HepG2 (cell line): ENCODE measurements around the gene PPP2R5E. TPM values are rescaled to one million over a fixed set of nuclear protein-coding genes. Genes with fewer than 3 reads are reported as not detected.
A peak's percentile ranks its signal among the peaks of the same experiment; 100 is the strongest.

Experiments used
- HBP1 ChIP-seq: IDR thresholded peaks from 2 replicates; pipeline ENCODE4 v1.6.1; 2016; ENCODE audit warnings: low read depth, control low read depth
- HIVEP1 ChIP-seq: sonication (generic); formaldehyde crosslinking; IDR thresholded peaks from 2 replicates; pipeline ENCODE4 v1.4.0; 2020; ENCODE audit warnings: mild to moderate bottlenecking, missing genetic modification reagents
- HOXA5 ChIP-seq: sonication (generic); formaldehyde crosslinking; IDR thresholded peaks from 2 replicates; pipeline ENCODE4 v1.4.0; 2020; ENCODE audit warnings: missing genetic modification reagents
- MXD1 ChIP-seq: sonication (generic); formaldehyde crosslinking; IDR thresholded peaks from 2 replicates; pipeline ENCODE4 v1.4.0; 2020; ENCODE audit warnings: mild to moderate bottlenecking, missing genetic modification reagents
- MXI1 ChIP-seq: IDR thresholded peaks from 3 replicates; pipeline ENCODE4 v1.6.1; 2012; ENCODE audit warnings: low read depth, low read length, inconsistent platforms, borderline replicate concordance
- NPAS2 ChIP-seq: sonication (generic); formaldehyde crosslinking; IDR thresholded peaks from 2 replicates; pipeline ENCODE4 v1.8.0; 2022; ENCODE audit warnings: mild to moderate bottlenecking, missing genetic modification reagents, borderline replicate concordance
- PAX8 ChIP-seq: sonication (generic); formaldehyde crosslinking; IDR thresholded peaks from 2 replicates; pipeline ENCODE4 v1.8.0; 2022; ENCODE audit warnings: mild to moderate bottlenecking, missing genetic modification reagents, borderline replicate concordance
- REPIN1 ChIP-seq: sonication (generic); formaldehyde crosslinking; IDR thresholded peaks from 2 replicates; pipeline ENCODE4 v1.8.0; 2022; ENCODE audit warnings: missing genetic modification reagents, low read depth, mild to moderate bottlenecking, borderline replicate concordance
- SAFB2 ChIP-seq: sonication (generic); formaldehyde crosslinking; IDR thresholded peaks from 2 replicates; pipeline ENCODE4 v1.5.1; 2020; ENCODE audit warnings: missing genetic modification reagents, low read depth, mild to moderate bottlenecking, borderline replicate concordance
- ZBTB26 ChIP-seq: IDR thresholded peaks from 2 replicates; pipeline ENCODE4 v1.6.1; 2016; ENCODE audit warnings: missing compliant biosample characterization, missing genetic modification reagents, borderline replicate concordance
- ZFP82 ChIP-seq: sonication (generic); formaldehyde crosslinking; IDR thresholded peaks from 2 replicates; pipeline ENCODE4 v1.5.1; 2020; ENCODE audit warnings: mild to moderate bottlenecking, missing genetic modification reagents, borderline replicate concordance
- ZFY ChIP-seq: sonication (generic); formaldehyde crosslinking; IDR thresholded peaks from 2 replicates; pipeline ENCODE4 v1.4.0; 2020; ENCODE audit warnings: missing genetic modification reagents
- ZNF253 ChIP-seq: sonication (generic); formaldehyde crosslinking; IDR thresholded peaks from 2 replicates; pipeline ENCODE4 v1.8.0; 2022; ENCODE audit warnings: mild to moderate bottlenecking, missing genetic modification reagents, borderline replicate concordance
- ZNF256 ChIP-seq: sonication (generic); formaldehyde crosslinking; conservative IDR thresholded peaks from 2 replicates; pipeline ENCODE4 v1.4.0; 2020; ENCODE audit warnings: missing genetic modification reagents
- ZNF496 ChIP-seq: sonication (generic); formaldehyde crosslinking; IDR thresholded peaks from 2 replicates; pipeline ENCODE4 v1.8.1; 2023; ENCODE audit warnings: mild to moderate bottlenecking, moderate library complexity, missing genetic modification reagents; ENCODE audit not compliant: insufficient replicate concordance
- ZNF878 ChIP-seq: sonication (generic); formaldehyde crosslinking; IDR thresholded peaks from 2 replicates; pipeline ENCODE4 v1.8.1; 2023; ENCODE audit warnings: mild to moderate bottlenecking, missing genetic modification reagents, moderate library complexity
- ZSCAN12 ChIP-seq: sonication (generic); formaldehyde crosslinking; IDR thresholded peaks from 2 replicates; pipeline ENCODE4 v1.9.0; 2021; ENCODE audit warnings: mild to moderate bottlenecking, missing genetic modification reagents
- polyA plus RNA-seq, 8 experiments: library from polyadenylated mRNA; depleted of rRNA in 3 of 8; stranded (reverse) in 7 of 8; unstranded in 1 of 8; fragments of >200 nt; fragmentation: Illumina TruSeq in 4 of 8; extraction: Trizol in 4 of 8; gene quantifications; 2 replicates each; pipeline versions ENCODE4 v1.2.1 to v1.2.3, GENCODE V29; 2011 to 2016; ENCODE audit warnings: low read depth in 4 of 8, missing spikeins in 1 of 8, mixed read lengths in 1 of 8; ENCODE audit not compliant: insufficient read depth in 1 of 8
- total RNA-seq, 5 experiments: library from RNA; depleted of rRNA; stranded (reverse); fragments of >200 nt; fragmentation: Illumina TruSeq; extraction: Trizol; gene quantifications; 2 replicates each; pipeline ENCODE4 v1.2.3, GENCODE V29; 2016; ENCODE audit warnings: low read depth in 1 of 5
- TF ChIP-seq, protein P1 (sequence below): sonication (generic); formaldehyde crosslinking; IDR thresholded peaks from 2 replicates; pipeline ENCODE4 v1.5.0; 2020; ENCODE audit warnings: missing genetic modification reagents
- TF ChIP-seq, protein P2 (sequence below): sonication (generic); formaldehyde crosslinking; IDR thresholded peaks from 2 replicates; pipeline ENCODE4 v1.4.0; 2020; ENCODE audit warnings: missing genetic modification reagents, borderline replicate concordance

PPP2R5E gene
- total and polyA plus RNA-seq, 2 of the 13 experiments (the other 11 are each of a cell fraction or from before 2014, with no cell fraction given), result 8.9 to 11.0 TPM

DNA sequence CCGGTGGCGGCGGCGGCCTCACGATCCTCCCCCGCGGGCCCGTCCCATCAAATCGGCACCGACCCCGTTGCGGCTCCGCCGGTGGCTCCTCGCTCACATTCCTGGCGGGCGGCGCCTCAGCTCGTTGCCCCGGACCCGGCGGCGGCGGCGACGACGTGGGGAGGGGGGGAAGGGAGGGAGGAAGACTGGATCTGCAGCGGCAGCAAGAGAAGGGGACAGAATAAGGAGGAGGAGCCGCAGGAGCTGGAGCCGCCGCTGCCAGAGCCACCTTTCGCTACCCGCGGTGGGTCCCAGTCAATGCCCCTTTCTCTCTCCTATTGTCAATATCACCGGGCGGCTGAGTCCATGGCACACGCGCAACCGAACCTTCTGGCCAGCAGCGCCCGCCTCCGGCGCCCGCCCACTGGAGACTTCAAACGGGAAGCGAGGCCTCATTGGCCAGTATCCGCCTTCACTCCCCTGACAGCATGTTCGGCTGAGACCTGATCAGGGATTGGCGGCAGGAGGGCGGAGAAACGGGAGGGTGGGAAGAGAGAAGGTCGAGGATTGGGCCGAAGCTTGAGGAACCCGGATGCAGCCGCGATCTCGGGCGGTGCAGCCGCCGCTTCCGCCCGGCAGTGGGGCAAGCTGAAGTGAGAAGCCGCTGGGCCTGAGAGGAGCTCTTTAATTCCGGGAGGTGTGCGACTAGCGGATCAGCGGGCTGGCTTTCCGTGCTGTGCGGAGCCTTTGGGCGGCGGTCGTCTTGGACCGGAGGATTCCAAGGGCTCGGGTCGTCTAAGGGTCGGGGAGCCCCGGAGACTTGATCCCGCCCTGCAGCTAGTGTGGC, at the start of gene PPP2R5E (continued):
- TF ChIP-seq, protein P1, sequence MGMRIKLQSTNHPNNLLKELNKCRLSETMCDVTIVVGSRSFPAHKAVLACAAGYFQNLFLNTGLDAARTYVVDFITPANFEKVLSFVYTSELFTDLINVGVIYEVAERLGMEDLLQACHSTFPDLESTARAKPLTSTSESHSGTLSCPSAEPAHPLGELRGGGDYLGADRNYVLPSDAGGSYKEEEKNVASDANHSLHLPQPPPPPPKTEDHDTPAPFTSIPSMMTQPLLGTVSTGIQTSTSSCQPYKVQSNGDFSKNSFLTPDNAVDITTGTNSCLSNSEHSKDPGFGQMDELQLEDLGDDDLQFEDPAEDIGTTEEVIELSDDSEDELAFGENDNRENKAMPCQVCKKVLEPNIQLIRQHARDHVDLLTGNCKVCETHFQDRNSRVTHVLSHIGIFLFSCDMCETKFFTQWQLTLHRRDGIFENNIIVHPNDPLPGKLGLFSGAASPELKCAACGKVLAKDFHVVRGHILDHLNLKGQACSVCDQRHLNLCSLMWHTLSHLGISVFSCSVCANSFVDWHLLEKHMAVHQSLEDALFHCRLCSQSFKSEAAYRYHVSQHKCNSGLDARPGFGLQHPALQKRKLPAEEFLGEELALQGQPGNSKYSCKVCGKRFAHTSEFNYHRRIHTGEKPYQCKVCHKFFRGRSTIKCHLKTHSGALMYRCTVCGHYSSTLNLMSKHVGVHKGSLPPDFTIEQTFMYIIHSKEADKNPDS, result no peak
- TF ChIP-seq, protein P2, sequence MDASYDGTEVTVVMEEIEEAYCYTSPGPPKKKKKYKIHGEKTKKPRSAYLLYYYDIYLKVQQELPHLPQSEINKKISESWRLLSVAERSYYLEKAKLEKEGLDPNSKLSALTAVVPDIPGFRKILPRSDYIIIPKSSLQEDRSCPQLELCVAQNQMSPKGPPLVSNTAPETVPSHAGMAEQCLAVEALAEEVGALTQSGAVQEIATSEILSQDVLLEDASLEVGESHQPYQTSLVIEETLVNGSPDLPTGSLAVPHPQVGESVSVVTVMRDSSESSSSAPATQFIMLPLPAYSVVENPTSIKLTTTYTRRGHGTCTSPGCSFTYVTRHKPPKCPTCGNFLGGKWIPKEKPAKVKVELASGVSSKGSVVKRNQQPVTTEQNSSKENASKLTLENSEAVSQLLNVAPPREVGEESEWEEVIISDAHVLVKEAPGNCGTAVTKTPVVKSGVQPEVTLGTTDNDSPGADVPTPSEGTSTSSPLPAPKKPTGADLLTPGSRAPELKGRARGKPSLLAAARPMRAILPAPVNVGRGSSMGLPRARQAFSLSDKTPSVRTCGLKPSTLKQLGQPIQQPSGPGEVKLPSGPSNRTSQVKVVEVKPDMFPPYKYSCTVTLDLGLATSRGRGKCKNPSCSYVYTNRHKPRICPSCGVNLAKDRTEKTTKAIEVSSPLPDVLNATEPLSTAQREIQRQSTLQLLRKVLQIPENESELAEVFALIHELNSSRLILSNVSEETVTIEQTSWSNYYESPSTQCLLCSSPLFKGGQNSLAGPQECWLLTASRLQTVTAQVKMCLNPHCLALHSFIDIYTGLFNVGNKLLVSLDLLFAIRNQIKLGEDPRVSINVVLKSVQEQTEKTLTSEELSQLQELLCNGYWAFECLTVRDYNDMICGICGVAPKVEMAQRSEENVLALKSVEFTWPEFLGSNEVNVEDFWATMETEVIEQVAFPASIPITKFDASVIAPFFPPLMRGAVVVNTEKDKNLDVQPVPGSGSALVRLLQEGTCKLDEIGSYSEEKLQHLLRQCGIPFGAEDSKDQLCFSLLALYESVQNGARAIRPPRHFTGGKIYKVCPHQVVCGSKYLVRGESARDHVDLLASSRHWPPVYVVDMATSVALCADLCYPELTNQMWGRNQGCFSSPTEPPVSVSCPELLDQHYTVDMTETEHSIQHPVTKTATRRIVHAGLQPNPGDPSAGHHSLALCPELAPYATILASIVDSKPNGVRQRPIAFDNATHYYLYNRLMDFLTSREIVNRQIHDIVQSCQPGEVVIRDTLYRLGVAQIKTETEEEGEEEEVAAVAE (CRISPR knock-in tag), result peak; percentile 97
- TF ChIP-seq PAX8 (CRISPR knock-in tag), result peak; percentile 40; the same call in 1 of the 2 replicates
- no peak for TF ChIP-seq ZNF496 (CRISPR knock-in tag)
- TF ChIP-seq ZNF253 (CRISPR knock-in tag), result 0 out of 2 replicates have a peak, but pooled peaks have one; percentile 80
- TF ChIP-seq ZNF878 (CRISPR knock-in tag), result no peak
- peak; percentile 66 for TF ChIP-seq HIVEP1
- TF ChIP-seq MXD1 (CRISPR knock-in tag), result peak; percentile 67; the same call in 1 of the 2 replicates
- TF ChIP-seq ZNF256, result no peak
- no peak for TF ChIP-seq ZBTB26
- no peak for TF ChIP-seq NPAS2 (CRISPR knock-in tag)
- no peak for TF ChIP-seq ZSCAN12 (CRISPR knock-in tag)
- no peak for TF ChIP-seq ZFP82 (CRISPR knock-in tag)
- no peak for TF ChIP-seq HOXA5 (CRISPR knock-in tag)
- peak; percentile 71 for TF ChIP-seq REPIN1
- TF ChIP-seq MXI1, result peak; percentile 83; the same call in 1 of the 3 replicates
- peak; percentile 27; the same call in 1 of the 2 replicates for TF ChIP-seq SAFB2 (CRISPR knock-in tag)
- peak; percentile 65 for TF ChIP-seq ZFY
- no peak for TF ChIP-seq HBP1 (CRISPR knock-in tag)
